Trophoblast cell (in vitro differentiated cells and primary cell): ENCODE data around the gene COMMD3.

Experiments used
- DNase-seq, 2 donors: peaks; one replicate each; pipeline ENCODE4 v3.0.0-alpha.2; 2016
- H2AFZ ChIP-seq: 2 replicates; pipeline ENCODE4 v1.6.1; 2013; ENCODE audit warnings: low read length, moderate library complexity, mild to moderate bottlenecking; ENCODE audit not compliant: insufficient read depth, poor library complexity
- H2AK5ac ChIP-seq: 2 replicates; pipeline ENCODE4 v1.6.1; 2013; ENCODE audit warnings: mild to moderate bottlenecking, low read length
- H2BK120ac ChIP-seq: 2 replicates; pipeline ENCODE4 v1.6.1; 2013; ENCODE audit warnings: low read length, mild to moderate bottlenecking, moderate library complexity; ENCODE audit not compliant: insufficient read depth, poor library complexity
- H2BK12ac ChIP-seq: 2 replicates; pipeline ENCODE4 v1.6.1; 2013; ENCODE audit warnings: mild to moderate bottlenecking, low read length, moderate library complexity
- H2BK5ac ChIP-seq: 2 replicates; pipeline ENCODE4 v1.6.1; 2013; ENCODE audit warnings: low read length, low read depth, moderate library complexity, mild to moderate bottlenecking; ENCODE audit not compliant: poor library complexity
- H3K14ac ChIP-seq: 2 replicates; pipeline ENCODE4 v1.6.1; 2013; ENCODE audit warnings: mild to moderate bottlenecking, low read length
- H3K18ac ChIP-seq: 2 replicates; pipeline ENCODE4 v1.6.1; 2013; ENCODE audit warnings: mild to moderate bottlenecking, low read length
- H3K23ac ChIP-seq: 2 replicates; pipeline ENCODE4 v1.6.1; 2013; ENCODE audit warnings: low read length
- H3K27ac ChIP-seq: 2 replicates; pipeline ENCODE4 v1.5.1; 2013; ENCODE audit warnings: low read depth, mild to moderate bottlenecking, inconsistent platforms, low read length, moderate library complexity
- H3K27me3 ChIP-seq: 2 replicates; pipeline ENCODE4 v1.6.1; 2013; ENCODE audit warnings: inconsistent platforms, mild to moderate bottlenecking, low read length, moderate library complexity; ENCODE audit not compliant: insufficient read depth
- H3K36me3 ChIP-seq, 2 experiments: 1 replicate in 1 of 2; 2 replicates in 1 of 2; pipeline ENCODE4 v1.6.1; 2013; ENCODE audit warnings: low read length in 2 of 2, mild to moderate bottlenecking in 2 of 2, moderate library complexity in 1 of 2; ENCODE audit not compliant: insufficient read depth in 2 of 2, control insufficient read depth in 1 of 2
- H3K4ac ChIP-seq: 2 replicates; pipeline ENCODE4 v1.6.1; 2013; ENCODE audit warnings: low read depth, mild to moderate bottlenecking, low read length, moderate library complexity
- H3K4me1 ChIP-seq, 2 experiments: 1 replicate in 1 of 2; 2 replicates in 1 of 2; pipeline ENCODE4 v1.6.1; 2013; ENCODE audit warnings: low read length in 2 of 2, mild to moderate bottlenecking in 2 of 2, moderate library complexity in 1 of 2; ENCODE audit not compliant: insufficient read depth in 2 of 2, control insufficient read depth in 1 of 2
- H3K4me2 ChIP-seq: 2 replicates; pipeline ENCODE4 v1.6.1; 2013; ENCODE audit warnings: inconsistent platforms, mild to moderate bottlenecking, low read length, moderate library complexity
- H3K4me3 ChIP-seq: 2 replicates; pipeline ENCODE4 v1.5.1; 2013; ENCODE audit warnings: mild to moderate bottlenecking, low read depth, low read length, inconsistent platforms
- H3K79me1 ChIP-seq: one replicate; pipeline ENCODE4 v1.6.1; 2013; ENCODE audit warnings: low read length
- H3K79me2 ChIP-seq: 2 replicates; pipeline ENCODE4 v1.6.1; 2013; ENCODE audit warnings: low read length, mild to moderate bottlenecking; ENCODE audit not compliant: control insufficient read depth, insufficient read depth, poor library complexity
- H3K9ac ChIP-seq: 2 replicates; pipeline ENCODE4 v1.6.1; 2013; ENCODE audit warnings: mild to moderate bottlenecking, low read length
- H3K9me3 ChIP-seq: 2 replicates; pipeline ENCODE4 v1.6.1; 2013; ENCODE audit warnings: low read depth, mild to moderate bottlenecking, control low read depth, inconsistent platforms, low read length; ENCODE audit not compliant: insufficient read depth
- H4K12ac ChIP-seq: 2 replicates; pipeline ENCODE4 v1.6.1; 2013; ENCODE audit warnings: low read depth, mild to moderate bottlenecking, low read length, moderate library complexity
- H4K8ac ChIP-seq: 2 replicates; pipeline ENCODE4 v1.6.1; 2013; ENCODE audit warnings: low read depth, mild to moderate bottlenecking, low read length, moderate library complexity
- H4K91ac ChIP-seq: one replicate; pipeline ENCODE4 v1.6.1; 2013; ENCODE audit warnings: low read depth, mild to moderate bottlenecking, low read length, moderate library complexity
- WGBS: extraction: QIAGEN DNeasy Blood & Tissue Kit; methylation state at CpG from one replicate; pipeline ENCODE4 v1.1.7; 2013; ENCODE audit warnings: missing lambda C conversion rate; ENCODE audit not compliant: insufficient read length, insufficient coverage; ENCODE audit errors: extremely low coverage; 5-methylcytosine and 5-hydroxymethylcytosine counted together

COMMD3 gene

GRCh38 chr10:22315455-22316285 is 518 bp upstream of the COMMD3 start:
- H3K4me1 ChIP-seq, result peaks cover 0 to 2% of the 10 kb centered on the region in 2 experiments
- peak overlapping the region; percentile 51 for H3K9ac ChIP-seq
- H3K36me3 ChIP-seq, result no peaks in the 10 kb centered on the region
- H3K27ac ChIP-seq, result peak overlapping the region; percentile 49
- H3K79me2 ChIP-seq, result peaks cover 5% of the 10 kb centered on the region
- DNase-seq, result peak in 1 of 2 donors; percentile 36
- H2BK12ac ChIP-seq, result peak overlapping the region; percentile 52
- H3K14ac ChIP-seq, result peak overlapping the region; percentile 95
- H3K9me3 ChIP-seq, result no peaks in the 10 kb centered on the region
- H3K4me2 ChIP-seq, result peak overlapping the region; percentile 77
- WGBS, result no CpG with 5 or more reads among the region's 53 CpGs
- H4K12ac ChIP-seq, result peak overlapping the region; percentile 96
- peak overlapping the region; percentile 82 for H3K18ac ChIP-seq
- peak overlapping the region; percentile 94 for H4K8ac ChIP-seq
- peak overlapping the region; percentile 68 for H2BK5ac ChIP-seq
- H3K23ac ChIP-seq, result no peak overlapping the region
- H2BK120ac ChIP-seq, result peak overlapping the region; percentile 85
- peaks cover 5% of the 10 kb centered on the region for H3K79me1 ChIP-seq
- H3K4ac ChIP-seq, result peak overlapping the region; percentile 56
- H3K4me3 ChIP-seq, result peak overlapping the region; percentile 86
- H2AFZ ChIP-seq, result peak overlapping the region; percentile 87
- H4K91ac ChIP-seq, result peak overlapping the region; percentile 90
- no peaks in the 10 kb centered on the region for H3K27me3 ChIP-seq
- no peak overlapping the region for H2AK5ac ChIP-seq

DNA sequence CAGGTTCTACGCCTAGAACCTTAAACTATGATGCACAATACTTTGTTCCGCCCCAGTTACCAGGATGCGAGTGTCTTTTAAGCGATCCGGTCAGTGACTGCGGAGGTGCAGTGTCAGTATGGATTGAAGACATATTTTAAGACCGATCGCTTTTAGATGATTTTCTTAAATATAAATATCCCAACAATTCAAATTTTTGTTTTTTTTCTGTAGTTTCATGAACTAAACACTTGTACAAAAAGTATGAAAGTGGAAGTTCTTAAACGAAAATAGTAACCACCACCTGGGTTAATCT is 835 bp downstream of the COMMD3 start:
- Histone ChIP-seq H3K23ac (no peak overlapping the region), H3K79me2 (peaks cover 9% of the 10 kb centered on the region), H3K79me1 (peaks cover 12% of the 10 kb centered on the region), H2AK5ac (no peak overlapping the region), H3K4ac (no peak overlapping the region), H3K14ac (no peak overlapping the region), H3K9ac (no peak overlapping the region), H4K12ac (no peak overlapping the region), H3K4me1 (peaks cover 0 to 2% of the 10 kb centered on the region in 2 experiments), H3K4me3 (no peak overlapping the region), H4K91ac (no peak overlapping the region), H3K27ac (no peak overlapping the region), H2AFZ (peak overlapping the region; percentile 82), H3K36me3 (no peaks in the 10 kb centered on the region), H3K27me3 (peaks cover 6% of the 10 kb centered on the region), H4K8ac (no peak overlapping the region), H3K4me2 (peak overlapping the region; percentile 77), H2BK12ac (no peak overlapping the region), H3K18ac (no peak overlapping the region), H2BK120ac (no peak overlapping the region), H3K9me3 (no peaks in the 10 kb centered on the region), H2BK5ac (no peak overlapping the region)
- peak in 1 of 2 donors; percentile 35 for DNase-seq
- WGBS, result no CpG with 5 or more reads among the region's 9 CpGs

GRCh38 chr10:22317771-22318565 is 1.8 kb downstream of the COMMD3 start:
- Histone ChIP-seq H3K4me1 (peaks cover 0 to 2% of the 10 kb centered on the region in 2 experiments), H3K18ac (no peak overlapping the region), H3K27me3 (peaks cover 13% of the 10 kb centered on the region), H3K23ac (no peak overlapping the region), H3K4me2 (no peak overlapping the region), H3K14ac (no peak overlapping the region), H2BK5ac (no peak overlapping the region), H3K27ac (no peak overlapping the region), H3K4me3 (no peak overlapping the region), H3K4ac (no peak overlapping the region), H3K36me3 (no peaks in the 10 kb centered on the region), H2AFZ (no peak overlapping the region), H3K9ac (no peak overlapping the region), H4K91ac (no peak overlapping the region), H3K79me2 (peaks cover 9% of the 10 kb centered on the region), H2AK5ac (no peak overlapping the region), H4K12ac (no peak overlapping the region), H2BK120ac (no peak overlapping the region), H3K79me1 (peaks cover 12% of the 10 kb centered on the region), H2BK12ac (no peak overlapping the region), H3K9me3 (no peaks in the 10 kb centered on the region), H4K8ac (no peak overlapping the region)
- no CpG with 5 or more reads among the region's 6 CpGs for WGBS
- no peak for DNase-seq

- no peak overlapping the region for H2AFZ ChIP-seq
- H2BK120ac ChIP-seq, result no peak overlapping the region
- H3K14ac ChIP-seq, result no peak overlapping the region
- no CpG with 5 or more reads among the region's 3 CpGs for WGBS
- H3K27ac ChIP-seq, result no peak overlapping the region
- no peak overlapping the region for H3K4me2 ChIP-seq
- H3K4me3 ChIP-seq, result no peak overlapping the region
- no peaks in the 10 kb centered on the region for H3K9me3 ChIP-seq
- H4K91ac ChIP-seq, result no peak overlapping the region
- H3K36me3 ChIP-seq, result no peaks in the 10 kb centered on the region
- no peak overlapping the region for H2BK5ac ChIP-seq
- no peak overlapping the region for H4K8ac ChIP-seq
- H3K4me1 ChIP-seq, result peaks cover 0 to 2% of the 10 kb centered on the region in 2 experiments
- peaks cover 12% of the 10 kb centered on the region for H3K79me1 ChIP-seq
- H2BK12ac ChIP-seq, result no peak overlapping the region
- no peak overlapping the region for H3K9ac ChIP-seq
- no peak overlapping the region for H3K23ac ChIP-seq
- no peak overlapping the region for H3K4ac ChIP-seq
- H3K79me2 ChIP-seq, result peaks cover 9% of the 10 kb centered on the region
- no peak overlapping the region for H2AK5ac ChIP-seq
- no peak overlapping the region for H4K12ac ChIP-seq
- no peak overlapping the region for H3K18ac ChIP-seq
- H3K27me3 ChIP-seq, result peaks cover 18% of the 10 kb centered on the region
- DNase-seq, result no peak
Measured at GRCh38 chr10:22318772-22319171, 2.6 kb downstream of the COMMD3 start.
